H1 (cell line): Measurements from ENCODE around the gene ACOT7.

Source experiments
- BRCA1 ChIP-seq: IDR thresholded peaks from 2 replicates; pipeline ENCODE4 v1.6.1; 2012; ENCODE audit warnings: low read depth, low read length, improper control_type of control experiment
- CBX8 ChIP-seq: fragments of 300-800, 300-1000 bp; sonication (generic); IDR thresholded peaks from 2 replicates; pipeline ENCODE4 v1.7.1; 2016; ENCODE audit warnings: low read depth, low read length, borderline replicate concordance
- EP300 ChIP-seq, 2 experiments: IDR thresholded peaks; 1 replicate in 1 of 2; 2 replicates in 1 of 2; pipeline ENCODE4 v1.6.1; 2011 to 2012; ENCODE audit warnings: low read depth in 2 of 2, low read length in 2 of 2, mild to moderate bottlenecking in 2 of 2, borderline replicate concordance in 1 of 2, inconsistent platforms in 1 of 2, moderate library complexity in 1 of 2
- GABPA ChIP-seq: IDR thresholded peaks from 2 replicates; pipeline ENCODE4 v1.6.1; 2011; ENCODE audit warnings: mild to moderate bottlenecking, low read length, moderate library complexity, borderline replicate concordance; ENCODE audit not compliant: insufficient read depth
- MAX ChIP-seq: IDR thresholded peaks from 2 replicates; pipeline ENCODE4 v1.6.1; 2012; ENCODE audit warnings: inconsistent platforms
- POLR2A ChIP-seq, 2 experiments: IDR thresholded peaks; 1 replicate in 1 of 2; 2 replicates in 1 of 2; pipeline ENCODE4 v1.6.1; 2011; ENCODE audit warnings: low read depth in 2 of 2, low read length in 2 of 2, mild to moderate bottlenecking in 2 of 2; ENCODE audit errors: control extremely low read depth in 1 of 2
- SAP30 ChIP-seq: fragments of 300-600 bp; sonication (generic); IDR thresholded peaks from 2 replicates; pipeline ENCODE4 v1.7.1; 2012; ENCODE audit warnings: low read length, moderate library complexity, mild to moderate bottlenecking, inconsistent platforms; ENCODE audit not compliant: insufficient read depth, insufficient replicate concordance
- SP2 ChIP-seq: IDR thresholded peaks from 2 replicates; pipeline ENCODE4 v1.6.1; 2012; ENCODE audit warnings: mild to moderate bottlenecking, low read length, inconsistent platforms
- USF2 ChIP-seq: IDR thresholded peaks from 2 replicates; pipeline ENCODE4 v1.6.1; 2011; ENCODE audit warnings: low read length, improper control_type of control experiment
- YY1 ChIP-seq: IDR thresholded peaks from 2 replicates; pipeline ENCODE4 v1.6.1; 2011; ENCODE audit warnings: low read depth, mild to moderate bottlenecking, low read length
- ZNF274 ChIP-seq: IDR thresholded peaks from 2 replicates; pipeline ENCODE4 v1.7.0; 2012; ENCODE audit warnings: low read length, borderline replicate concordance; ENCODE audit errors: extremely low read depth
- TF ChIP-seq, protein P1 (sequence below), 3 experiments: IDR thresholded peaks; 1 replicate in 2 of 3; 2 replicates in 1 of 3; pipeline versions ENCODE4 v1.5.1 to v1.6.1; 2011; ENCODE audit warnings: low read length in 3 of 3, mild to moderate bottlenecking in 3 of 3, inconsistent platforms in 2 of 3, low read depth in 1 of 3, moderate library complexity in 1 of 3; ENCODE audit not compliant: insufficient read depth in 1 of 3; ENCODE audit errors: control extremely low read depth in 1 of 3

DNA sequence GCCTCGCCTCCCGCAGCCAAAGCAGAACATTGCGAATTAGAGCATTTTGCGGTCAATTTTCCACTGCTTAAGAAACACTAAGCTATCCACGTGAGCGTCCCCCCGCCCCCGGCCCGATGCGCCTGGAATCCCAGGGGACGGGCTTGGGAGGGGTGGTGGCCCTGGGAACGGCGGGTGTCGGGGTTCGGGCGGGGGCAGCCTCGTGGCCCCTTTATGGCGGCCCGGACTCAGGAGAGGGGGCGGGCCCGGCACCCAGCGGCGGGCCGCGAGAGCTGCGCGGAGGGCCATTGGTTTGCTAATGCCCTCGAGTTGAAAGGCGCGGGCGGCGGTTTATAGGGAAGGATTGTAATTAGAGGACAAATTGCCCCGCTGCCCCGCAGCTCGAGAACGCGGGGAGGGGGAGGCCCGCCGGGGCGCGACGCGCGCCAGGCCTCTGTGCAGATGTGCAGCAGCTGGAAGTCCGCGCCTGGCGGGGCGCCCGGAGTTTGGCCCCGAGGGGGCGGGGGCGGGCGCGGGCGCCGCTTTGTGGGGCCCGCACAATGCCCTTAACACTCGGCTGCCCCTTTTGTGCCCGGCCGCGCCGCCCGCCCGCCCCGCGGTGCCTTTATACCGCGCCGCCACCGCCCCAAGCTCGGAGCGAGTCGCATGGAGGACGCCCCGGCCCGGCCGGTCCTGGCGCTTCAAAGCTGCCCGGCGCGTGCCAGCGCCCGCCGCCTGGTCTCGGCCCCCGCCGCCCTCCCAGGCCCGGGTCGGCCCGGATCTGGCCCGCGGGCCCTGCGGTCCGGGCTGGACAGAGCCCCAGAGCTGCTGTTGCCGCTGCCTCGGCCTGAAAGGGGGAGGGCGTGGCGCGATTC, 151.5 kb downstream of the ACOT7 start:
- TF ChIP-seq EP300 (IDR thresholded peaks at IDR 0.05; ENCODE audit: borderline replicate concordance in 1 of 2, low read depth in 2 of 2, low read length in 2 of 2) (no peak), MAX (peak; percentile 94), BRCA1 (no peak), YY1 (peak; percentile 81), POLR2A (IDR thresholded peaks at IDR 0.05; ENCODE audit: control extremely low read depth in 1 of 2, low read depth in 2 of 2, low read length in 2 of 2) (no peak), GABPA (no peak), SP2 (no peak), USF2 (no peak), ZNF274 (no peak), CBX8 (no peak), SAP30 (no peak)
- TF ChIP-seq, protein P1, sequence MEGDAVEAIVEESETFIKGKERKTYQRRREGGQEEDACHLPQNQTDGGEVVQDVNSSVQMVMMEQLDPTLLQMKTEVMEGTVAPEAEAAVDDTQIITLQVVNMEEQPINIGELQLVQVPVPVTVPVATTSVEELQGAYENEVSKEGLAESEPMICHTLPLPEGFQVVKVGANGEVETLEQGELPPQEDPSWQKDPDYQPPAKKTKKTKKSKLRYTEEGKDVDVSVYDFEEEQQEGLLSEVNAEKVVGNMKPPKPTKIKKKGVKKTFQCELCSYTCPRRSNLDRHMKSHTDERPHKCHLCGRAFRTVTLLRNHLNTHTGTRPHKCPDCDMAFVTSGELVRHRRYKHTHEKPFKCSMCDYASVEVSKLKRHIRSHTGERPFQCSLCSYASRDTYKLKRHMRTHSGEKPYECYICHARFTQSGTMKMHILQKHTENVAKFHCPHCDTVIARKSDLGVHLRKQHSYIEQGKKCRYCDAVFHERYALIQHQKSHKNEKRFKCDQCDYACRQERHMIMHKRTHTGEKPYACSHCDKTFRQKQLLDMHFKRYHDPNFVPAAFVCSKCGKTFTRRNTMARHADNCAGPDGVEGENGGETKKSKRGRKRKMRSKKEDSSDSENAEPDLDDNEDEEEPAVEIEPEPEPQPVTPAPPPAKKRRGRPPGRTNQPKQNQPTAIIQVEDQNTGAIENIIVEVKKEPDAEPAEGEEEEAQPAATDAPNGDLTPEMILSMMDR (IDR thresholded peaks at IDR 0.05; ENCODE audit: control extremely low read depth in 1 of 3, insufficient read depth in 1 of 3, low read depth in 1 of 3, low read length in 3 of 3) = no peak
